Thyroid gland (tissue), 4 donors: ENCODE measurements around the gene ZNF655. TPM values are rescaled to one million over a fixed set of nuclear protein-coding genes. Genes with fewer than 3 reads are reported as not detected.

Source experiments
- DNase-seq, 2 donors: peaks; one replicate each; pipeline ENCODE4 v3.0.0-alpha.2; 2019
- H3K27ac ChIP-seq, 3 donors: fragments of 200-600 bp; sonication (generic); 1 replicate in 2 of 3; 2 replicates in 1 of 3; pipeline ENCODE4 v1.5.1; 2016 to 2019; ENCODE audit warnings: mild to moderate bottlenecking in 1 of 3, moderate library complexity in 1 of 3
- H3K27me3 ChIP-seq: fragments of 200-600 bp; sonication (generic); one replicate; pipeline ENCODE4 v1.5.1; 2019
- H3K36me3 ChIP-seq, 2 donors: fragments of 200-600 bp; sonication (generic); one replicate each; pipeline ENCODE4 v1.5.1; 2016 to 2019
- H3K4me1 ChIP-seq, 2 donors: fragments of 200-600 bp; sonication (generic); one replicate each; pipeline ENCODE4 v1.5.1; 2017 to 2019
- H3K4me3 ChIP-seq, 3 donors: fragments of 200-600 bp; sonication (generic); replicated peaks in 1 of 3; 1 replicate in 2 of 3; 2 replicates in 1 of 3; pipeline ENCODE4 v1.5.1; 2016; ENCODE audit warnings: mild to moderate bottlenecking in 1 of 3
- H3K9me3 ChIP-seq: fragments of 200-600 bp; sonication (generic); one replicate; pipeline ENCODE4 v1.5.1; 2017
- CTCF ChIP-seq, 6 experiments: fragments of 200-600 bp in 3 of 6; fragments of 450-650 bp in 3 of 6; sonication (generic) in 3 of 6; IDR thresholded peaks; one replicate each; pipeline ENCODE4 v1.5.1; 2016 to 2019; ENCODE audit warnings: antibody characterized with exemption in 6 of 6, mild to moderate bottlenecking in 2 of 6, inconsistent platforms in 1 of 6, moderate library complexity in 1 of 6
- POLR2A ChIP-seq, 2 donors: fragments of 450-650 bp; IDR thresholded peaks; one replicate each; pipeline ENCODE4 v1.6.1; 2017; ENCODE audit warnings: antibody characterized with exemption in 2 of 2, mild to moderate bottlenecking in 2 of 2, moderate library complexity in 1 of 2
- WGBS, 2 donors: methylation state at CpG; one replicate each; pipeline ENCODE4 v1.1.5; 2017; 5-methylcytosine and 5-hydroxymethylcytosine counted together
- intact Hi-C: fragments of 100-400 bp; cut with DNase I; formaldehyde crosslinking; loops from one replicate; pipeline ENCODE4 v1.15.1; 2023
- total RNA-seq, 4 donors: library from RNA; depleted of rRNA; stranded (reverse); fragments of >200 nt; gene quantifications; one replicate each; pipeline ENCODE4 v1.2.3, GENCODE V29; 2016

ZNF655 gene
- total RNA-seq, 4 donors from 2014 or later = 113 to 144 (median 118) TPM

GRCh38 chr7:99553039-99553438 lies 5.4 kb upstream of the ZNF655 start:
- no peak for DNase-seq
- 94 to 95% methylated on average over 4 of the region's 4 CpGs for WGBS, 2 donors
- Histone ChIP-seq H3K4me1 (peaks cover 19 to 24% of the 10 kb centered on the region in 2 donors), H3K4me3 (no peak overlapping the region), H3K27me3 (no peaks in the 10 kb centered on the region), H3K36me3 (peaks cover 4 to 6% of the 10 kb centered on the region in 2 donors), H3K27ac (no peak overlapping the region), H3K9me3 (no peaks in the 10 kb centered on the region)
- intact Hi-C loops = loop anchor here (10.0 kb wide), 1 partner anchor 62 kb away; the partner anchor contains the start of gene ZSCAN25
- no peak for TF ChIP-seq POLR2A (IDR thresholded peaks at IDR 0.05)
- no peak for TF ChIP-seq CTCF (IDR thresholded peaks at IDR 0.05)

GRCh38 chr7:99554939-99555338 lies 3.5 kb upstream of the ZNF655 start:
- no peaks in the 10 kb centered on the region for H3K9me3 ChIP-seq
- peaks cover 19 to 32% of the 10 kb centered on the region in 2 donors for H3K4me1 ChIP-seq
- H3K4me3 ChIP-seq = no peak overlapping the region
- intact Hi-C loops = loop anchor here (10.0 kb wide), 1 partner anchor 60 kb away; the partner anchor contains the start of gene ZSCAN25
- no peak for DNase-seq
- TF ChIP-seq POLR2A (IDR thresholded peaks at IDR 0.05) (no peak), CTCF (IDR thresholded peaks at IDR 0.05) (no peak)
- peaks cover 0 to 6% of the 10 kb centered on the region in 2 donors for H3K36me3 ChIP-seq
- H3K27ac ChIP-seq = no peak overlapping the region
- no peaks in the 10 kb centered on the region for H3K27me3 ChIP-seq
- WGBS, 2 donors = 87% methylated on average over 2 of the region's 2 CpGs

GRCh38 chr7:99557196-99557607 lies 1.2 kb upstream of the ZNF655 start:
- TF ChIP-seq CTCF (IDR thresholded peaks at IDR 0.05) (no peak), POLR2A (IDR thresholded peaks at IDR 0.05) (no peak)
- 49 to 69% methylated on average over 4 of the region's 4 CpGs for WGBS, 2 donors
- Histone ChIP-seq H3K4me3 (peak overlapping the region in 1 of 3 donors; percentile 81), H3K9me3 (no peaks in the 10 kb centered on the region), H3K36me3 (peaks cover 17 to 18% of the 10 kb centered on the region in 2 donors), H3K4me1 (peaks cover 14 to 25% of the 10 kb centered on the region in 2 donors), H3K27me3 (no peaks in the 10 kb centered on the region), H3K27ac (peak overlapping the region in 1 of 3 donors; percentile 96)
- intact Hi-C loops = loop anchor here (10.0 kb wide), 1 partner anchor 58 kb away; the partner anchor contains the start of gene ZSCAN25
- peak in 1 of 2 donors; percentile 30 for DNase-seq

DNA sequence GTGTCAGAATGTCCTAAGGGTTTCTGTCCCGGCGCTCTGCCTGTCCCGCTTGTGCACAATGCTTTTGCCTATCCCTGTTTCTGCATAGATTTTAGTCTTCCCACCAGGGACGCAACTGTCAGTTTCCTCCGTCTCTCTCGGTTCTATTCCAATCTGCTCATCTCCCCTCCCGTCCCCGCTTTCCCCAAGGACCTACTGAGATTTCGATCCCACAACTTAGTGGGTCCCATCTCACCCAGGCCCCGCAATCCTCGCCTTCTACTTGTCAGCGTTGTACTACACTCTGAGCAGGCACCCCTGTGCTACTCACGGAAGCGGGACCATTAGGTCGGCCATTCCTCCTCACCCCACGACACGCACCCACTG lies 519 bp upstream of the ZNF655 start:
- H3K4me1 ChIP-seq = peaks cover 14 to 21% of the 10 kb centered on the region in 2 donors
- no peaks in the 10 kb centered on the region for H3K27me3 ChIP-seq
- peak overlapping the region; percentile 92 to 96 (median 92) for H3K27ac ChIP-seq
- H3K9me3 ChIP-seq = no peaks in the 10 kb centered on the region
- WGBS, 2 donors = 1 to 3% methylated on average over 17 of the region's 17 CpGs
- H3K4me3 ChIP-seq = peak overlapping the region; percentile 77 to 94 (median 81)
- peaks cover 25 to 26% of the 10 kb centered on the region in 2 donors for H3K36me3 ChIP-seq
- no peak for DNase-seq
- no peak for TF ChIP-seq POLR2A (IDR thresholded peaks at IDR 0.05)
- TF ChIP-seq CTCF (IDR thresholded peaks at IDR 0.05) = no peak
- intact Hi-C loops = loop anchor here (10.0 kb wide), 1 partner anchor 57 kb away; the partner anchor contains the start of gene ZSCAN25

DNA sequence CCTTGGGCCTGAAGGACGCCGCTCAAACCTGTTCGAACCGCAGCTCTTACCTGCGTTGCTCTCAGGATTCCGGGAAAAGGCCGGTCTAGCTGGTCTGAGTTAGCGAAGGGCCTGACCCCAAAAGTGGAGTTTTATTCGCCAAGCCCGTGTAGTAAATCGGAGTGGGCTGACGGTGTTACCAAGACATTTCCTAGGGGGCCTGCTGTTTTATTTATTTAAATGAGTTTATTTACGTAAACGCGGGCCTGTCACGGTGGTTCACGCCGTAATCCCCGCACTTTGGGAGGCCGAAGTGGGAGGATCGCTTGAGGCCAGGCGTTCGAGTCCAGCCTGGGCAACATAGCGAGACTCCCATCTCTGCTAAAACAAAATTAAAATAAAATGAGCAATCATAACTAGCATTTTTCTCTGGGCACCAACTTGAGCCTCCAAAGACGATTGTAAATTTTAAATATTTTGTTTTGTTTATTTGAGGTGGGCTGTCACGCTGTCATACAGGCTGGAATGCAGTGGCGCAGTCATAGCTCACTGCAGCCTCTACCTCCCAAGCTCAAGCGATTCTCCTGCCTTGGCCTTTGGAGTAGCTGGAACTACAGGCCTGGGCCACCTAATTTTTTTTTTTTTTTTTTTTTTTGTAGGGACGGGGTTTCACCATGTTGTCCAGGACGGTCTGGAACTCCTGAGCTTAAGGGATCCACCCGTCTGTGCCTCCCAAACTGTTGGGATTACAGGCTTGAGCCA lies 903 bp downstream of the ZNF655 start:
- Histone ChIP-seq H3K9me3 (no peaks in the 10 kb centered on the region), H3K27ac (peak overlapping the region; percentile 92 to 96 (median 92)), H3K4me3 (peak overlapping the region; percentile 77 to 94 (median 81)), H3K4me1 (peaks cover 14 to 21% of the 10 kb centered on the region in 2 donors), H3K27me3 (no peaks in the 10 kb centered on the region), H3K36me3 (peaks cover 39 to 40% of the 10 kb centered on the region in 2 donors)
- intact Hi-C loops = loop anchor here (10.0 kb wide), 1 partner anchor 55 kb away; the partner anchor contains the start of gene ZSCAN25
- WGBS, 2 donors = 31 to 40% methylated on average over 23 to 31 of the region's 31 CpGs
- TF ChIP-seq POLR2A (IDR thresholded peaks at IDR 0.05) (no peak), CTCF (IDR thresholded peaks at IDR 0.05) (no peak)
- DNase-seq = no peak
